Fibroblast of pulmonary artery (primary cell): Measurements from ENCODE around the gene LENEP.
"Not testable (repeated sequence)": the region's sequence is repeated elsewhere in the genome, so short reads cannot be mapped to it uniquely, and the experiment has no call there.

Experiments used
- DNase-seq: peaks from one replicate; pipeline ENCODE4 v3.0.0-alpha.2; 2010; ENCODE audit warnings: low read depth
- H3K4me3 ChIP-seq: replicated peaks from 2 replicates; pipeline ENCODE4 v1.5.1; 2011; ENCODE audit warnings: low read depth, mild to moderate bottlenecking, control low read depth, low read length, moderate library complexity
- CTCF ChIP-seq: IDR thresholded peaks from 2 replicates; pipeline ENCODE4 v1.5.1; 2011; ENCODE audit warnings: mild to moderate bottlenecking, control low read depth, low read length, inconsistent platforms; ENCODE audit errors: missing control alignments

The LENEP gene

DNA sequence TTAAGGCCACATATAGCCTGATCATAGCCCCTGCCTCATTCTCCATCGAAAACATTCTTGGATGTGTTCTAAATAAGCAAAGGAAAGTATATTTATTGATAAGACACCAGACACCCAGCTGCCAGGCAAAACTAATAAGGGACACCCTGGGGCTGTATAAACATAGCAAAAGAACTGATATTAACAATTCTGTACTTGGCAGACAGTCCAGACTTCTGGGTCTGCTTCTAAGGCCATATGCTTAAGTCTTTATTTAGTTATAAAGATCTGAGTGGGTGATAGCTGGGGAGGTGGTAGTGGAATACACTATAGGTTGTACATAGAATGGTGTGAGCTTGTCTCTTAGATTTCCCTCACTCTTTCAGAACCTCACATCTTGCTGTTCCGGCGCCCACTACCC, 15.0 kb upstream of the LENEP start:
- no peak for TF ChIP-seq CTCF
- no peak overlapping the region for H3K4me3 ChIP-seq
- no peak for DNase-seq

- H3K4me3 ChIP-seq, result peak overlapping the region; percentile 99
- DNase-seq, result no peak
Measured at GRCh38 chr1:154982341-154982740, 11.0 kb upstream of the LENEP start.

DNA sequence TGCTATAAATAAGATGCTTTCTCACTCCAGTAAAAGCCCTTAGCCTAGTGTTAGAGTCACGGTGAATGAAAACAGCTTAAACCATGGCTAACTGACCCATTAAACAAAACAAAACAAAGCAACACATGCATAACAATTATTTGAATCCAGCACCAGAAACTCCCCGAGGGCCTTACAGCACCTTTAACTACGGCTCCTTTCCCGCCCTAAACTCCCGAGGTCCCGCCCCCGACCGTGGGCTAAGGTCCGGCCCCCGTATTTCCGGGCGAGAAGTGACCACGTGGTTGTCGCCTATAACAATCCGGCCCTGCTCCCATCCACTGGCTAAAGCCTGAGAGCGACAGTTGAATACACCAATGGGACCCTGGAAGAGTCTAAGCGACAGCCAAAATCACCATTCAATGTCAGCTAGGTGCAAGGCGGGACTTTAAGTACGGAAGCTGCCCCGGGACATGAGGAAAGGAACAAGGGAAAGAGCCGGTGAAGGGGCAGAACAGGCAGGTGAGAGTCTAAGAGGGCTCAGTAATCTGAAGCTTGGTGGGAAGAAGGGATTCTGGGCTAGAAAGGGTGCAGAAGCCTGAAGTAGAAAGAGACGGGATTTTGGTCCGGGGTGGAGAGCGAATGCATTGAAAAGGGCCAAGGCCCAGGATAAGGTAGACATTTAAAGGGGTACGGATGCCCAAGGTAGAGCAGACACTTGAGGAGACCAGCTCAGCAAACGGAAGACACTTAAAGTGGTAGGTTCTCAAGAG, 10.3 kb upstream of the LENEP start, which contains the start of gene FLAD1:
Gene FLAD1, plus strand, starts transcription at position 448 of the 752 bp plus-strand sequence. CDS start 351 bp downstream, outside the sequence.
- peak; percentile 100 for DNase-seq
- peak within 1 kb of the TSS; percentile 99 for H3K4me3 ChIP-seq
- no peak for TF ChIP-seq CTCF

More at GRCh38 chr1:154982341-154982740, 11.0 kb upstream of the LENEP start:
- no peak for TF ChIP-seq CTCF

- no peak for TF ChIP-seq CTCF
- peak overlapping the region; percentile 99 for H3K4me3 ChIP-seq
- no peak for DNase-seq
Measured at GRCh38 chr1:154983776-154984466, 9.5 kb upstream of the LENEP start.

DNA sequence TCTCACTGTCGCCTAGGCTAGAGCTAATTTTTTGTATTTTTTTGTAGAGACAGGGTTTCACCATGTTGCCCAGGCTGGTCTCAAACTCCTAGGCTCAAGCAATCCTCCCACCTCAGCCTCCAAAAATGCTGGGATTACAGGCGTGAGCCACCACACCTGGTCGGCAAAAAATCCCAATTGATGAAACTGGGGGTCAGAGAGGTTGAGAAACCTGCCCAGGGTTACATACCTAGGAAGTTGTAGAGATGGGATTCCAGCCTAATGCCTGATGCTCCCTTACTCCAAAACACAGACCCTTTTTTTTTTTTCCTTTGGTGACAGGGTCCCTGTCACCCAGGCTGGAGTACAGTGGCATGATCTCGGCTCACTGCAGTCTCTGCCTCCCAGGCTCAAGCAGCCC, 6.7 kb upstream of the LENEP start:
- DNase-seq, H3K4me3 ChIP-seq: not testable (repeated sequence)

DNA sequence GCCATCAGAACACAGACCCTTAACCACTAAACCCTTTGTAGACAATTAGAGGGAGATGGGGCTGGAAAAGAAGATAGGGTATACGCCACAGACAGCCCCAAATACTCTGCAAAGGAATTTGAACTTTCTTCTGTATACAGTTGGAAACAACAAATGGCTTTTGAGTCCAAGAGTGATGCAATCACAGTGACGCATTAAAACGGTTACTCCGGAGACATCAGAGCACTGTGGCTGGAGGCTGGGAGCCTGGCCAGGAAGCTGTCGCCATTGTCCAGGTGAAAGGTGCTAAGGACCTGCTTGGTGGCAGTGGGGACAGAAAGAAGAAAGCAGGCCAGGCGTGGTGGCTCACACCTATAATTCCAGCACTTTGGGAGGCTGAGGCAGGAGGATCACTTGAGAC, 6.1 kb upstream of the LENEP start:
- no peak overlapping the region for H3K4me3 ChIP-seq
- no peak for TF ChIP-seq CTCF
- peak; percentile 51 for DNase-seq

DNA sequence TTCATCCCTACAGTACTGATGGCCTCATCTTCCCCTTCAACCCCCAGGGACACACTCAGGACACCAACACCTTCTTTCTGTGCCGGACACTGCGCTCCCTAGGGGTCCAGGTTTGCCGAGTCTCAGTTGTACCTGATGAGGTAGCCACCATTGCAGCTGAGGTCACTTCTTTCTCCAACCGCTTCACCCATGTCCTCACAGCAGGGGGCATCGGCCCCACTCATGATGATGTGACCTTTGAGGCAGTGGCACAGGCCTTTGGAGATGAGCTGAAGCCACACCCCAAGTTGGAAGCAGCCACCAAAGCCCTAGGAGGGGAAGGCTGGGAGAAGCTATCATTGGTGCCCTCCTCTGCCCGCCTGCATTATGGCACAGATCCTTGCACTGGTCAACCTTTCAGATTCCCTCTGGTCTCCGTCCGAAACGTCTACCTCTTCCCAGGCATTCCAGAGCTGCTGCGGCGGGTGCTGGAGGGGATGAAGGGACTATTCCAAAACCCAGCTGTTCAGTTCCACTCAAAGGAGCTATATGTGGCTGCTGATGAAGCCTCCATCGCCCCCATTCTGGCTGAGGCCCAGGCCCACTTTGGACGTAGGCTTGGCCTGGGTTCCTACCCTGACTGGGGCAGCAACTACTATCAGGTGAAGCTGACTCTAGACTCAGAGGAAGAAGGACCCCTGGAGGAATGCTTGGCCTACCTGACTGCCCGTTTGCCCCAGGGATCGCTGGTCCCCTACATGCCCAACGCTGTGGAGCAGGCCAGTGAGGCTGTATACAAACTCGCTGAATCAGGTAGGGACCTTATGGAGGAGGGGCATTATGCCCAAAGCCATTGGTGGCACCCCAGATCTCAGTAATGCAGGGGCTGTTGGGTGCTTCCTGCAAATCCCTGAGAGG, 5.1 kb upstream of the LENEP start:
- DNase-seq, result no peak
- TF ChIP-seq CTCF, result no peak
- no peak overlapping the region for H3K4me3 ChIP-seq
